Small intestine (tissue), 7 donors: ENCODE data around the gene CDK14. TPM values are rescaled to one million over a fixed set of nuclear protein-coding genes. Genes with fewer than 3 reads are reported as not detected.

Experiments used
- DNase-seq, 2 donors: peaks; one replicate each; pipeline versions ENCODE4 v3.0.0 to v3.0.0-alpha.2; 2013
- FAIRE-seq: peaks from 2 replicates; lab custom pipeline; 2012; peaks lifted over from hg19 to GRCh38; lab: Jason Lieb, UNC
- H3K27ac ChIP-seq, 3 donors: one replicate each; pipeline ENCODE4 v1.5.1; 2013; ENCODE audit warnings: low read length in 2 of 3, mild to moderate bottlenecking in 2 of 3, control low read depth in 1 of 3, inconsistent platforms in 1 of 3, low read depth in 1 of 3, moderate library complexity in 1 of 3
- H3K27me3 ChIP-seq, 3 donors: one replicate each; pipeline ENCODE4 v1.6.1; 2013; ENCODE audit warnings: low read length in 3 of 3, inconsistent platforms in 1 of 3; ENCODE audit not compliant: control insufficient read depth in 3 of 3, insufficient read depth in 3 of 3
- H3K36me3 ChIP-seq, 3 donors: one replicate each; pipeline ENCODE4 v1.6.1; 2013; ENCODE audit warnings: low read length in 3 of 3, inconsistent platforms in 1 of 3, low read depth in 1 of 3, mild to moderate bottlenecking in 1 of 3, moderate library complexity in 1 of 3; ENCODE audit not compliant: control insufficient read depth in 3 of 3, insufficient read depth in 2 of 3
- H3K4me1 ChIP-seq, 3 donors: one replicate each; pipeline ENCODE4 v1.6.1; 2013; ENCODE audit warnings: low read length in 2 of 3, inconsistent platforms in 1 of 3, low read depth in 1 of 3, mild to moderate bottlenecking in 1 of 3, moderate library complexity in 1 of 3; ENCODE audit not compliant: control insufficient read depth in 3 of 3, insufficient read depth in 2 of 3
- H3K4me3 ChIP-seq, 3 donors: one replicate each; pipeline ENCODE4 v1.5.1; 2013; ENCODE audit warnings: low read length in 3 of 3, control low read depth in 1 of 3, inconsistent platforms in 1 of 3, low read depth in 1 of 3, mild to moderate bottlenecking in 1 of 3, moderate library complexity in 1 of 3
- H3K9me3 ChIP-seq, 2 donors: one replicate each; pipeline ENCODE4 v1.6.1; 2013; ENCODE audit warnings: low read depth in 1 of 2, low read length in 1 of 2; ENCODE audit not compliant: control insufficient read depth in 2 of 2, insufficient read depth in 1 of 2
- WGBS, 3 donors: extraction: QIAGEN DNeasy Blood & Tissue Kit; methylation state at CpG; one replicate each; pipeline ENCODE4 v1.1.7; 2013; 5-methylcytosine and 5-hydroxymethylcytosine counted together
- polyA plus RNA-seq, 4 donors: library from polyadenylated mRNA; stranded (reverse) in 3 of 4; unstranded in 1 of 4; fragments of 200-250 nt in 3 of 4; fragments of 120-200 nt in 1 of 4; gene quantifications; one replicate each; pipeline versions ENCODE4 v1.2.1 to v1.2.3, GENCODE V29; 2013
- donor health status: healthy with polysubstance abuse.
- donor health status: control.
- donor health status: control.
- donor health status: Bipolar disorder and iron deficiency.
- donor health status: healthy.

CDK14 gene
- polyA plus RNA-seq, 4 donors: 1.1 to 6.3 (median 2.0) TPM; not detected in 1

GRCh38 chr7:90738249-90738648 is 142.1 kb downstream of the CDK14 start:
- H3K9me3 ChIP-seq: peaks cover 0 to 10% of the 10 kb centered on the region in 2 donors

DNA sequence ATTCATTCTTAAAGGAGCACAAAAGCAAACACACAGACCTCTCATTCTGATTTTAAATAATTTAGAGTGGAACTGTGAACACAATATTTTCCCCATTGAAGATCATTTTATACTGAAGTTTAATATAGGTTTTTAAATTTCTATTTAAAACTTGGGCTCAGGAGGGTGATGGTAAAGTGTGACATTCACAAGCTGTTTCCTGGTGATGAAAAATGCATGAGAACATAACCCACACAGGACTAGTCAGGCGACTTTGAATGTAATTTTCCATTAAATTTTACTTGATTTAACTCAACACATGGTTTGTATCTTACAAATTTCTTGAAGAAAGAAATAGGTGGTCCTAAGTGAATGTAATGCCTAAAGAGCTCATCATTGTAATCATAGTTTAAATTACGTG is 143.6 kb downstream of the CDK14 start:
- H3K4me1 ChIP-seq: no peaks in the 10 kb centered on the region
- no peak overlapping the region for H3K27ac ChIP-seq
- no peaks in the 10 kb centered on the region for H3K27me3 ChIP-seq
- H3K9me3 ChIP-seq: no peaks in the 10 kb centered on the region
- WGBS, 3 donors: 79 to 85% (median 80%) methylated on average over 2 of the region's 2 CpGs
- peaks cover 0 to 11% (median 0%) of the 10 kb centered on the region in 3 donors for H3K36me3 ChIP-seq
- DNase-seq (no peak), FAIRE-seq (no peak)
- no peak overlapping the region for H3K4me3 ChIP-seq

More at GRCh38 chr7:90738249-90738648, 142.1 kb downstream of the CDK14 start:
- Histone ChIP-seq H3K27ac (no peak overlapping the region), H3K4me1 (no peaks in the 10 kb centered on the region), H3K36me3 (peaks cover 0 to 11% (median 0%) of the 10 kb centered on the region in 3 donors), H3K27me3 (no peaks in the 10 kb centered on the region), H3K4me3 (no peak overlapping the region)
- 91 to 93% (median 93%) methylated on average over 3 of the region's 3 CpGs for WGBS, 3 donors
- no peak for FAIRE-seq
- DNase-seq: no peak

- Histone ChIP-seq H3K27ac (no peak overlapping the region), H3K9me3 (no peaks in the 10 kb centered on the region), H3K4me1 (no peaks in the 10 kb centered on the region), H3K4me3 (no peak overlapping the region), H3K36me3 (peaks cover 0 to 6% (median 0%) of the 10 kb centered on the region in 3 donors), H3K27me3 (no peaks in the 10 kb centered on the region)
- 86 to 89% (median 88%) methylated on average over 3 of the region's 3 CpGs for WGBS, 3 donors
- FAIRE-seq (no peak), DNase-seq (no peak)
Observed at GRCh38 chr7:90740386-90740785, 144.3 kb downstream of the CDK14 start.

GRCh38 chr7:90743626-90744025 is 147.5 kb downstream of the CDK14 start:
- H3K27ac ChIP-seq: no peak overlapping the region
- no peaks in the 10 kb centered on the region for H3K9me3 ChIP-seq
- no peak overlapping the region for H3K4me3 ChIP-seq
- DNase-seq (no peak), FAIRE-seq (peak; percentile 23)
- WGBS, 3 donors: 39 to 47% (median 45%) methylated on average over 1 of the region's 1 CpG
- no peaks in the 10 kb centered on the region for H3K4me1 ChIP-seq
- no peaks in the 10 kb centered on the region for H3K36me3 ChIP-seq
- no peaks in the 10 kb centered on the region for H3K27me3 ChIP-seq

- Histone ChIP-seq H3K27me3 (no peaks in the 10 kb centered on the region), H3K4me3 (no peak overlapping the region), H3K27ac (no peak overlapping the region), H3K4me1 (peaks cover 0 to 2% (median 0%) of the 10 kb centered on the region in 3 donors), H3K36me3 (peaks cover 0 to 5% (median 0%) of the 10 kb centered on the region in 3 donors), H3K9me3 (no peaks in the 10 kb centered on the region)
- FAIRE-seq: no peak
- WGBS, 3 donors: 79 to 83% (median 83%) methylated on average over 1 of the region's 1 CpG
- DNase-seq: no peak
Observed at GRCh38 chr7:90747516-90747915, 151.4 kb downstream of the CDK14 start.

GRCh38 chr7:90749262-90749661 is 153.1 kb downstream of the CDK14 start:
- Histone ChIP-seq H3K9me3 (no peaks in the 10 kb centered on the region), H3K4me3 (no peak overlapping the region), H3K27me3 (no peaks in the 10 kb centered on the region), H3K4me1 (peaks cover 0 to 2% (median 0%) of the 10 kb centered on the region in 3 donors), H3K27ac (peak overlapping the region in 1 of 3 donors; percentile 27), H3K36me3 (peaks cover 0 to 5% (median 0%) of the 10 kb centered on the region in 3 donors)
- DNase-seq (peak in 1 of 2 donors; percentile 33), FAIRE-seq (no peak)

GRCh38 chr7:90749774-90750173 is 153.7 kb downstream of the CDK14 start:
- peak overlapping the region in 1 of 3 donors; percentile 27 for H3K27ac ChIP-seq
- H3K27me3 ChIP-seq: no peaks in the 10 kb centered on the region
- peaks cover 0 to 2% (median 0%) of the 10 kb centered on the region in 3 donors for H3K4me1 ChIP-seq
- FAIRE-seq (no peak), DNase-seq (peak; percentile 35 to 51)
- peaks cover 0 to 5% (median 0%) of the 10 kb centered on the region in 3 donors for H3K36me3 ChIP-seq
- no peak overlapping the region for H3K4me3 ChIP-seq
- no peaks in the 10 kb centered on the region for H3K9me3 ChIP-seq
- WGBS, 3 donors: 18 to 31% (median 27%) methylated on average over 1 of the region's 1 CpG

DNA sequence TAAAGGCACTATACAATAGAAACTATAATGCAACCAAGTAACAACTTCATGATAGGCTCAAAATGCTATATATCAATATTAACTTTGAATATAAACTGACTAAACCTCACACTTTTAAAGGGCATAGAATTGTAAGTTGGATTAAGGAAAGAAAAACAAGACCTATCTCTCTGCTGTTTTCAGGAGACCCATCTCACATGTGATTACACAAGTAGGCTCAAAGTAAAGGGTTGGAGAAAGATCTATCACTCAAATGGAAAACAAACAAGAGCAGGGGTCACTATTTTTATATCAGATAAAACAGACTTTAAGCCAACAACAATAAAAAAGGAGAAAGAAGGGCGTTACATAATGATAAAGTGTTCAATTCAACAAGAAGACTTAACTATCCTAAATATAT is 155.5 kb downstream of the CDK14 start:
- H3K9me3 ChIP-seq: no peaks in the 10 kb centered on the region
- no peak overlapping the region for H3K4me3 ChIP-seq
- 17 to 58% (median 19%) methylated on average over 1 of the region's 1 CpG for WGBS, 3 donors
- no peak overlapping the region for H3K27ac ChIP-seq
- FAIRE-seq: no peak
- H3K27me3 ChIP-seq: no peaks in the 10 kb centered on the region
- no peak for DNase-seq
- peaks cover 0 to 5% (median 0%) of the 10 kb centered on the region in 3 donors for H3K36me3 ChIP-seq
- H3K4me1 ChIP-seq: peaks cover 0 to 2% (median 0%) of the 10 kb centered on the region in 3 donors

- 84 to 100% (median 88%) methylated on average over 1 of the region's 1 CpG for WGBS, 3 donors
Observed at GRCh38 chr7:90752051-90752450, 155.9 kb downstream of the CDK14 start.

More at GRCh38 chr7:90752051-90752450, 155.9 kb downstream of the CDK14 start:
- FAIRE-seq (no peak), DNase-seq (no peak)
- Histone ChIP-seq H3K27me3 (no peaks in the 10 kb centered on the region), H3K27ac (no peak overlapping the region), H3K4me3 (no peak overlapping the region), H3K36me3 (peaks cover 0 to 5% (median 0%) of the 10 kb centered on the region in 3 donors), H3K4me1 (peaks cover 0 to 2% (median 0%) of the 10 kb centered on the region in 3 donors), H3K9me3 (no peaks in the 10 kb centered on the region)
